IPS-20b (cell line): ENCODE measurements around the gene HSD11B2.
A peak's percentile ranks its signal among the peaks of the same experiment; 100 is the strongest.

Experiments
- H3K27ac ChIP-seq: one replicate; pipeline ENCODE4 v1.5.1; 2013; ENCODE audit warnings: low read length
- H3K27me3 ChIP-seq: 2 replicates; pipeline ENCODE4 v1.6.1; 2013; ENCODE audit warnings: mild to moderate bottlenecking, low read length, inconsistent platforms; ENCODE audit not compliant: insufficient read depth
- H3K36me3 ChIP-seq: 2 replicates; pipeline ENCODE4 v1.6.1; 2013; ENCODE audit warnings: low read depth, mild to moderate bottlenecking, inconsistent platforms, low read length, moderate library complexity; ENCODE audit not compliant: insufficient read depth
- H3K4me1 ChIP-seq: 2 replicates; pipeline ENCODE4 v1.6.1; 2013; ENCODE audit warnings: mild to moderate bottlenecking, control low read depth, inconsistent platforms, low read length, moderate library complexity; ENCODE audit not compliant: insufficient read depth
- H3K4me3 ChIP-seq: 2 replicates; pipeline ENCODE4 v1.5.1; 2013; ENCODE audit warnings: mild to moderate bottlenecking, low read length, inconsistent platforms
- H3K9ac ChIP-seq: 2 replicates; pipeline ENCODE4 v1.6.1; 2013; ENCODE audit warnings: low read depth, mild to moderate bottlenecking, inconsistent platforms, low read length, moderate library complexity
- H3K9me3 ChIP-seq: 2 replicates; pipeline ENCODE4 v1.6.1; 2013; ENCODE audit warnings: mild to moderate bottlenecking, low read depth, low read length, inconsistent platforms; ENCODE audit not compliant: insufficient read depth

Gene HSD11B2

GRCh38 chr16:67391424-67392300, 39.3 kb upstream of the HSD11B2 start:
- H3K27ac ChIP-seq, result no peak overlapping the region
- H3K4me3 ChIP-seq, result no peak overlapping the region
- H3K27me3 ChIP-seq, result peaks cover 60% of the 10 kb centered on the region
- no peak overlapping the region for H3K9ac ChIP-seq
- H3K4me1 ChIP-seq, result peaks cover 5% of the 10 kb centered on the region; the same call in 1 of the 2 replicates
- no peaks in the 10 kb centered on the region for H3K9me3 ChIP-seq
- no peaks in the 10 kb centered on the region for H3K36me3 ChIP-seq

- Histone ChIP-seq H3K4me3 (peak overlapping the region; percentile 57; the same call in 1 of the 2 replicates), H3K36me3 (no peaks in the 10 kb centered on the region), H3K9me3 (no peaks in the 10 kb centered on the region), H3K4me1 (peaks cover 8% of the 10 kb centered on the region; the same call in 1 of the 2 replicates), H3K9ac (no peak overlapping the region), H3K27me3 (peaks cover 65% of the 10 kb centered on the region), H3K27ac (no peak overlapping the region)
Observed at GRCh38 chr16:67392301-67393059, 38.4 kb upstream of the HSD11B2 start.

- Histone ChIP-seq H3K27me3 (peaks cover 70% of the 10 kb centered on the region), H3K36me3 (no peaks in the 10 kb centered on the region), H3K4me1 (peaks cover 8% of the 10 kb centered on the region; the same call in 1 of the 2 replicates), H3K4me3 (peak within 1 kb of the TSS; percentile 57; the same call in 1 of the 2 replicates), H3K27ac (no peak within 1 kb of the TSS), H3K9ac (no peak within 1 kb of the TSS), H3K9me3 (no peaks in the 10 kb centered on the region)
Observed at GRCh38 chr16:67393111-67393787, 37.7 kb upstream of the HSD11B2 start, which contains the start of gene TPPP3. TSS of gene TPPP3 (minus strand) at chr16:67393498. CDS start at chr16:67391111, 2,387 bp downstream.

DNA sequence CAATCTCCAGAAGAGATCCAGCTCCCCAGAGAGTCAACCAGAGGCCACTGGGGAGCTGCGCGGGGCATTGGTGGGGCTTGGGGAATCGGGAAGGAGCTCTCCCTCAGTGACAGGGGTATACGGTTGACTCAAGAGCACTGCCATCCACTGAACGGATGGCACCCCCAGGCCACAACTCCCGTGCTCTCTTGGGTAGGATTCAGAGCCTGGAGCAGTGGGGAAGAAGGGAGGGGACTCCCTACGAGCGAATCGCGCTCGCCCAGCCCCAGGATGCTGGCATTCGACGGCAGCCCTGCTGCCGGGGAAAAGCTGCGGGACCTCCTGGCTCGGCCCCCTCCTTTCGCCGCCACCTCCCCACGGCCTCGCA, 37.1 kb upstream of the HSD11B2 start:
- Histone ChIP-seq H3K27me3 (peaks cover 75% of the 10 kb centered on the region), H3K4me3 (peak overlapping the region; percentile 57; the same call in 1 of the 2 replicates), H3K4me1 (peaks cover 8% of the 10 kb centered on the region; the same call in 1 of the 2 replicates), H3K36me3 (no peaks in the 10 kb centered on the region), H3K27ac (no peak overlapping the region), H3K9me3 (no peaks in the 10 kb centered on the region), H3K9ac (no peak overlapping the region)

GRCh38 chr16:67394155-67395104, 36.5 kb upstream of the HSD11B2 start:
- H3K4me3 ChIP-seq, result peak overlapping the region; percentile 57; the same call in 1 of the 2 replicates
- peaks cover 81% of the 10 kb centered on the region for H3K27me3 ChIP-seq
- no peaks in the 10 kb centered on the region for H3K36me3 ChIP-seq
- no peak overlapping the region for H3K9ac ChIP-seq
- H3K27ac ChIP-seq, result no peak overlapping the region
- H3K4me1 ChIP-seq, result peaks cover 8% of the 10 kb centered on the region; the same call in 1 of the 2 replicates
- no peaks in the 10 kb centered on the region for H3K9me3 ChIP-seq

DNA sequence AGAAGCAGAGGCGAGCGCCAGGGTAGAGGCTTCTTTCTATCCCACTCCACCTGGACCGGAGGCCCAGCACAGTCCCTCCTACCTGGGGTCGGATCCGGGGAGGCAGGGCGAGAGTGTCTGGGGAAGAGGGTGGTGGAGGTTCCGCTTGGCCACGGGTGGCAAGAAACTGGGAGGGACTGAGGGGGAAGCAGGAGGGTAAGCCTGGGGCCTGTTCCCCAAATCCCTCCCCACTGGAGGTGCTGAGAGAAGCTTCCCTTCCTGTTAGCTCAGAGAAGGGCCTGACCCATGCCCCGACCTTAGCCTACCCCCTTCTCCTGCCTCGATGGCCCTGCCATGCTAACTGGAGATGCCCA, 35.8 kb upstream of the HSD11B2 start:
- H3K4me3 ChIP-seq, result peak overlapping the region; percentile 40; the same call in 1 of the 2 replicates
- no peak overlapping the region for H3K27ac ChIP-seq
- H3K36me3 ChIP-seq, result no peaks in the 10 kb centered on the region
- H3K9ac ChIP-seq, result no peak overlapping the region
- peaks cover 81% of the 10 kb centered on the region for H3K27me3 ChIP-seq
- peaks cover 12% of the 10 kb centered on the region; the same call in 1 of the 2 replicates for H3K4me1 ChIP-seq
- no peaks in the 10 kb centered on the region for H3K9me3 ChIP-seq

- no peak overlapping the region for H3K27ac ChIP-seq
- H3K27me3 ChIP-seq, result peaks cover 81% of the 10 kb centered on the region
- H3K9ac ChIP-seq, result no peak overlapping the region
- peaks cover 12% of the 10 kb centered on the region; the same call in 1 of the 2 replicates for H3K4me1 ChIP-seq
- H3K9me3 ChIP-seq, result no peaks in the 10 kb centered on the region
- H3K4me3 ChIP-seq, result peak overlapping the region; percentile 36; the same call in 1 of the 2 replicates
- H3K36me3 ChIP-seq, result no peaks in the 10 kb centered on the region
Observed at GRCh38 chr16:67395458-67396158, 35.3 kb upstream of the HSD11B2 start.

- peak overlapping the region; percentile 27; the same call in 1 of the 2 replicates for H3K9ac ChIP-seq
- peaks cover 12% of the 10 kb centered on the region; the same call in 1 of the 2 replicates for H3K4me1 ChIP-seq
- peak overlapping the region; percentile 36; the same call in 1 of the 2 replicates for H3K4me3 ChIP-seq
Observed at GRCh38 chr16:67396159-67397035, 34.5 kb upstream of the HSD11B2 start.

GRCh38 chr16:67397036-67397801, 33.7 kb upstream of the HSD11B2 start:
- no peaks in the 10 kb centered on the region for H3K36me3 ChIP-seq
- H3K9ac ChIP-seq, result peak overlapping the region; percentile 27; the same call in 1 of the 2 replicates
- peaks cover 65% of the 10 kb centered on the region for H3K27me3 ChIP-seq
- H3K9me3 ChIP-seq, result no peaks in the 10 kb centered on the region
- no peak overlapping the region; the same call in 1 of the 2 replicates for H3K4me3 ChIP-seq
- no peak overlapping the region for H3K27ac ChIP-seq
- peaks cover 12% of the 10 kb centered on the region; the same call in 1 of the 2 replicates for H3K4me1 ChIP-seq

More at GRCh38 chr16:67396159-67397035, 34.5 kb upstream of the HSD11B2 start:
- Histone ChIP-seq H3K27ac (no peak overlapping the region), H3K9me3 (no peaks in the 10 kb centered on the region), H3K27me3 (peaks cover 73% of the 10 kb centered on the region), H3K36me3 (no peaks in the 10 kb centered on the region)
